Measurements from ENCODE around the gene GADL1. TPM values are rescaled to one million over a fixed set of nuclear protein-coding genes. Genes with fewer than 3 reads are reported as not detected.

GADL1 gene
- total RNA-seq, 2 donors from 2014 or later, result not detected

DNA sequence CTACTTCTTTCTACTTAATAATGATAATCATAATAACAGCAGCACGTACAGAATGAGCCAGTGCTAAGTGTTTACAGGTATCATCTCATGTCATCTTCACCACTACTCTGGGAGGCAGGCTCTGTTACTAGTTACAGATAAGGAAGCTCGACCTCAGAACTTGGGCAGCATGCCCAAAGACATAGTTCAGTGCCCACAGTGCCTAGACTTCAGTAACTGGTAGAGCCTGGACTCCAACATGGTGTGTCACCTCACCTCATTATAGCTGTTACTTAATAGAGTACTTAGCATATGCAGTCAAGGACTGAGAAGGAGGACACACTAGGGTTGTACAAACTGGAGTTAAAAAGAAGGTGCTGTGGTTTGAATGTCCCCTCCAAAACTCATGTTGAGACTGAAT is 7.6 kb downstream of the GADL1 start:
- intact Hi-C loops (cut with DNase I), result no loop called here
- ATAC-seq (no peak), DNase-seq (no peak)
- Histone ChIP-seq H3K36me3 (replicated peaks in 1 of 2; ENCODE audit: insufficient read depth in 1 of 2, low read depth in 2 of 2) (no peaks in the 10 kb centered on the region), H3K9me3 (no peaks in the 10 kb centered on the region), H3K4me3 (no peak overlapping the region), H3K27me3 (peaks cover 0 to under 1% of the 10 kb centered on the region in 2 donors), H3K27ac (no peak overlapping the region), H3K4me1 (no peaks in the 10 kb centered on the region)
- TF ChIP-seq POLR2A (IDR thresholded peaks at IDR 0.05), result no peak
- TF ChIP-seq CTCF (IDR thresholded peaks at IDR 0.05), result no peak
- 45 to 54% methylated on average over 2 of the region's 2 CpGs for WGBS, 2 donors

- WGBS, 2 donors, result 36 to 50% methylated on average over 1 of the region's 1 CpG
- H3K27me3 ChIP-seq, result no peaks in the 10 kb centered on the region
Observed at GRCh38 chr3:30878862-30879261, 15.6 kb downstream of the GADL1 start.

GRCh38 chr3:30875505-30875904 is 19.0 kb downstream of the GADL1 start:
- no peak for DNase-seq
- no peak overlapping the region for H3K27ac ChIP-seq
- WGBS, 2 donors, result 79 to 91% methylated on average over 5 of the region's 5 CpGs
- intact Hi-C loops (cut with DNase I), result no loop called here
- H3K4me3 ChIP-seq, result no peak overlapping the region
- H3K9me3 ChIP-seq, result no peaks in the 10 kb centered on the region
- H3K4me1 ChIP-seq, result peaks cover 6% of the 10 kb centered on the region
- TF ChIP-seq CTCF (IDR thresholded peaks at IDR 0.05) (no peak), POLR2A (IDR thresholded peaks at IDR 0.05) (no peak)
- no peak for ATAC-seq
- no peaks in the 10 kb centered on the region for H3K27me3 ChIP-seq
- no peaks in the 10 kb centered on the region for H3K36me3 ChIP-seq (replicated peaks in 1 of 2; ENCODE audit: insufficient read depth in 1 of 2, low read depth in 2 of 2)

More at GRCh38 chr3:30878862-30879261, 15.6 kb downstream of the GADL1 start:
- H3K9me3 ChIP-seq, result no peaks in the 10 kb centered on the region
- intact Hi-C loops (cut with DNase I), result no loop called here
- no peaks in the 10 kb centered on the region for H3K36me3 ChIP-seq (replicated peaks in 1 of 2; ENCODE audit: insufficient read depth in 1 of 2, low read depth in 2 of 2)
- ATAC-seq (no peak), DNase-seq (no peak)
- H3K4me3 ChIP-seq, result no peak overlapping the region
- H3K27ac ChIP-seq, result no peak overlapping the region
- H3K4me1 ChIP-seq, result no peaks in the 10 kb centered on the region
- TF ChIP-seq CTCF (IDR thresholded peaks at IDR 0.05), result no peak
- TF ChIP-seq POLR2A (IDR thresholded peaks at IDR 0.05), result no peak

- no peaks in the 10 kb centered on the region for H3K9me3 ChIP-seq
- H3K27ac ChIP-seq, result no peak overlapping the region
- no peak overlapping the region for H3K4me3 ChIP-seq
- peaks cover 6% of the 10 kb centered on the region for H3K4me1 ChIP-seq
- ATAC-seq (no peak), DNase-seq (no peak)
- no peaks in the 10 kb centered on the region for H3K36me3 ChIP-seq (replicated peaks in 1 of 2; ENCODE audit: insufficient read depth in 1 of 2, low read depth in 2 of 2)
- no peaks in the 10 kb centered on the region for H3K27me3 ChIP-seq
- TF ChIP-seq POLR2A (IDR thresholded peaks at IDR 0.05) (no peak), CTCF (IDR thresholded peaks at IDR 0.05) (no peak)
- intact Hi-C loops (cut with DNase I), result no loop called here
Observed at GRCh38 chr3:30873671-30874070, 20.8 kb downstream of the GADL1 start.

DNA sequence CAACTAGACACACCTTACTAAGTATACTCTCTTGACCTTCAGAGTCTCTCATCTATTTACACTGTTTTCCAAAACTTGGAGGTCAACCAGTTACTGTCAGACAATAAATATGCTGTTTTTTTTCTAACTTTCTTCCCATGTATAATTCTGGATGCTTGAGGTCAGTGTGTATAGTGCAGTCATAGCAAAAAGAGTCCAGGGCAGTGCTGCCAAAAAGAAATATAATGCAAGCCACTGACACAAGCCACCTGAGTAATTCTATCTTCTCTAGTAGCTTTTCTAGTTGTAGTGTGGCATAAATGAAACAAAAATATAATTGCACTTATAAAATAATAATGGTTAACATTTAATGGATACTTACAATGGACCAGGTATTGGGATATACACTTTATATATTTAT is 21.6 kb downstream of the GADL1 start:
- Histone ChIP-seq H3K4me3 (no peak overlapping the region), H3K9me3 (no peaks in the 10 kb centered on the region), H3K27ac (no peak overlapping the region), H3K36me3 (replicated peaks in 1 of 2; ENCODE audit: insufficient read depth in 1 of 2, low read depth in 2 of 2) (no peaks in the 10 kb centered on the region), H3K4me1 (peaks cover 6% of the 10 kb centered on the region), H3K27me3 (no peaks in the 10 kb centered on the region)
- TF ChIP-seq CTCF (IDR thresholded peaks at IDR 0.05) (no peak), POLR2A (IDR thresholded peaks at IDR 0.05) (no peak)
- intact Hi-C loops (cut with DNase I), result no loop called here
- ATAC-seq, result no peak
- no peak for DNase-seq
